ENCODE measurements around the gene INA. TPM values are rescaled to one million over a fixed set of nuclear protein-coding genes. Genes with fewer than 3 reads are reported as not detected.
A peak's percentile ranks its signal among the peaks of the same experiment; 100 is the strongest.

INA gene
- total and polyA plus RNA-seq, 8 donors = 0.08 to 0.47 (median 0.35) TPM

DNA sequence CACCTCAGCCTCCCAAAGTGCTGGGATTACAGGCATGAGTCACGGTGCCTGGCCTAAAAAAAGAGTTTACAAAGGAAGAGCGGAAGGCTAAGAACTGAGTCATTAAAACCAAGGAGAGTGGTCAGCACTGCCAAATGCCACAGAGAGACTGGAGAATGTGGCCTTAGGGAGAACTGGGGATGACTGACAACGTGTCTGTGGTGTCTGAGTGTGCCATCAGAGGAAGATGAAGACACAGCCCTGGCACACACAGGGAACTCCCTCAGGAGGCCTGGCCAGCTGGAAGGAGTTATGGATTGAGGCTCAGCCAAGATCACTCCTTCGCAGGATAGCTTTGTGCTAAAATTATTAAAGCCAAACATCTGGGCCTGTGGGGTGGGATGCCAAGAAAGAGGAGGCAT, 3.9 kb upstream of the INA start:
- no peaks in the 10 kb centered on the region for H3K9me3 ChIP-seq

DNA sequence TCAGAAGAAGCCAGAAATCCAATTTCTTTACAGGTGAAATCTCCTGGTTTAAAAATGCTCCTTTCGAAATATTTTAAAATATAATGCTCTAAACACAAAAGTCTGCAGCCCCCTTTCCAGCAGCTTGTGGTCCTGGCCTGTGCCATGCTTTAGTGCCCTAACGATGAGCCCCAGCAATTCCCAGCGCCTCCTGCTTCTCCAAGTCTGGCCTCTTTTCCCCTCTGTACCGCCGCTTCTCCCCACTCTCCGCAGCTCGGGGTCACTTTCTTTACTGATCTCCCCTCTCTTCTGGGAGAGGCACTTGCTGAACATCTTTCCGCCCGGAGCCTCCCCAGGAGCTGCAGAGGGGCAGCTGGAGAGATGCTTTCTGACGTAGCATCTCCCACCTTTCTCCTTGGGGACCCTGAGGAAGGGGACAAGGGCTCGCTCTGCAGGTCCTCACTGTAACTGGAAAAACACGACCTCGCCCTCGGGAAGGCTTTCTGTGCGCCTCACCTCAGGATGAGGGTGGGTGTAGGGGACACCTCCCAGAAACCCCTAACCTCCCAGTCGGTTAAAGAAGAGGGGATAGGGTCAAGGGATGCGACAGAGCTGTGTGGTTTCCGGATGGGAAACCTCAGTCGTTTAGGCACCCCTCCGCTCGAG, 565 bp upstream of the INA start:
- no peak for ATAC-seq
- Histone ChIP-seq H3K4me3 (no peak overlapping the region), H3K9me3 (no peaks in the 10 kb centered on the region), H3K4me1 (peaks cover 2 to 14% of the 10 kb centered on the region in 2 donors), H3K36me3 (no peaks in the 10 kb centered on the region), H3K27me3 (peaks cover 37 to 77% of the 10 kb centered on the region in 2 donors), H3K27ac (no peak overlapping the region)
- DNase-seq = no peak
- TF ChIP-seq, protein P1, sequence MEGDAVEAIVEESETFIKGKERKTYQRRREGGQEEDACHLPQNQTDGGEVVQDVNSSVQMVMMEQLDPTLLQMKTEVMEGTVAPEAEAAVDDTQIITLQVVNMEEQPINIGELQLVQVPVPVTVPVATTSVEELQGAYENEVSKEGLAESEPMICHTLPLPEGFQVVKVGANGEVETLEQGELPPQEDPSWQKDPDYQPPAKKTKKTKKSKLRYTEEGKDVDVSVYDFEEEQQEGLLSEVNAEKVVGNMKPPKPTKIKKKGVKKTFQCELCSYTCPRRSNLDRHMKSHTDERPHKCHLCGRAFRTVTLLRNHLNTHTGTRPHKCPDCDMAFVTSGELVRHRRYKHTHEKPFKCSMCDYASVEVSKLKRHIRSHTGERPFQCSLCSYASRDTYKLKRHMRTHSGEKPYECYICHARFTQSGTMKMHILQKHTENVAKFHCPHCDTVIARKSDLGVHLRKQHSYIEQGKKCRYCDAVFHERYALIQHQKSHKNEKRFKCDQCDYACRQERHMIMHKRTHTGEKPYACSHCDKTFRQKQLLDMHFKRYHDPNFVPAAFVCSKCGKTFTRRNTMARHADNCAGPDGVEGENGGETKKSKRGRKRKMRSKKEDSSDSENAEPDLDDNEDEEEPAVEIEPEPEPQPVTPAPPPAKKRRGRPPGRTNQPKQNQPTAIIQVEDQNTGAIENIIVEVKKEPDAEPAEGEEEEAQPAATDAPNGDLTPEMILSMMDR (IDR thresholded peaks at IDR 0.05) = no peak
- intact Hi-C loops (cut with DNase I) = no loop called here

More for the DNA sequence above, 3.9 kb upstream of the INA start:
- Histone ChIP-seq H3K4me1 (peaks cover 2 to 14% of the 10 kb centered on the region in 2 donors), H3K27me3 (peaks cover 22 to 69% of the 10 kb centered on the region in 2 donors), H3K4me3 (no peak overlapping the region), H3K27ac (no peak overlapping the region), H3K36me3 (no peaks in the 10 kb centered on the region)
- intact Hi-C loops (cut with DNase I) = no loop called here
- DNase-seq (no peak), ATAC-seq (peak; percentile 73)
- TF ChIP-seq, protein P1 (IDR thresholded peaks at IDR 0.05) = no peak

DNA sequence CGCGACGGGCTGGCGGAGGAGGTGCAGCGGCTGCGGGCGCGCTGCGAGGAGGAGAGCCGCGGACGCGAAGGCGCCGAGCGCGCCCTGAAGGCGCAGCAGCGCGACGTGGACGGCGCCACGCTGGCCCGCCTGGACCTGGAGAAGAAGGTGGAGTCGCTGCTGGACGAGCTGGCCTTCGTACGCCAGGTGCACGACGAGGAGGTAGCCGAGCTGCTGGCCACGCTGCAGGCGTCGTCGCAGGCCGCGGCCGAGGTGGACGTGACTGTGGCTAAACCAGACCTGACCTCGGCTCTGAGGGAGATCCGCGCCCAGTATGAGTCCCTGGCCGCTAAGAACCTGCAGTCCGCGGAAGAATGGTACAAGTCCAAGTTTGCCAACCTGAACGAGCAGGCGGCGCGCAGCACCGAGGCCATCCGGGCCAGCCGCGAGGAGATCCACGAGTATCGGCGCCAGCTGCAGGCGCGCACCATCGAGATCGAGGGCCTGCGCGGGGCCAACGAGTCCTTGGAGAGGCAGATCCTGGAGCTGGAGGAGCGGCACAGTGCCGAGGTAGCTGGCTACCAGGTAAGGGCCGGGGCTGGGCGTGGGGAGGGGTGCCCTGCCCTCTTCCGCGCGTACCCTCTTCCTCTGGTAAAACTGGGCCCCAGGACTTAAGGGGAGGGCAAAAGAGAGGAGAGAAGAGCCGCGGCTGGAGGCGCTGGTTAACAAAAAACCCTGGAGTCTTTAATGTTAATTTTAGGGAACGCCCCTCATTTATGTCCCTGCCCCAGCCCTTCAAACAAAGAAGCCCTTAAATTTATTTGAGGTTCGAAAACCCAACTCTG, 987 bp downstream of the INA start:
- Histone ChIP-seq H3K4me1 (peaks cover 2 to 14% of the 10 kb centered on the region in 2 donors), H3K27me3 (peaks cover 42 to 90% of the 10 kb centered on the region in 2 donors), H3K36me3 (no peaks in the 10 kb centered on the region), H3K4me3 (peak overlapping the region in 1 of 2 donors; percentile 4), H3K9me3 (no peaks in the 10 kb centered on the region), H3K27ac (no peak overlapping the region)
- DNase-seq (peak in 1 of 4 donors; percentile 75), ATAC-seq (no peak)
- TF ChIP-seq, protein P1 (IDR thresholded peaks at IDR 0.05) = no peak
- intact Hi-C loops (cut with DNase I) = no loop called here

- TF ChIP-seq, protein P1 (IDR thresholded peaks at IDR 0.05) = no peak
- no peaks in the 10 kb centered on the region for H3K9me3 ChIP-seq
- peaks cover 42 to 95% of the 10 kb centered on the region in 2 donors for H3K27me3 ChIP-seq
- no peak overlapping the region for H3K4me3 ChIP-seq
- intact Hi-C loops (cut with DNase I) = no loop called here
- DNase-seq (no peak), ATAC-seq (no peak)
- H3K4me1 ChIP-seq = peaks cover 2 to 14% of the 10 kb centered on the region in 2 donors
- H3K36me3 ChIP-seq = no peaks in the 10 kb centered on the region
- H3K27ac ChIP-seq = no peak overlapping the region
Observed at GRCh38 chr10:103278537-103278823, 1.5 kb downstream of the INA start.

DNA sequence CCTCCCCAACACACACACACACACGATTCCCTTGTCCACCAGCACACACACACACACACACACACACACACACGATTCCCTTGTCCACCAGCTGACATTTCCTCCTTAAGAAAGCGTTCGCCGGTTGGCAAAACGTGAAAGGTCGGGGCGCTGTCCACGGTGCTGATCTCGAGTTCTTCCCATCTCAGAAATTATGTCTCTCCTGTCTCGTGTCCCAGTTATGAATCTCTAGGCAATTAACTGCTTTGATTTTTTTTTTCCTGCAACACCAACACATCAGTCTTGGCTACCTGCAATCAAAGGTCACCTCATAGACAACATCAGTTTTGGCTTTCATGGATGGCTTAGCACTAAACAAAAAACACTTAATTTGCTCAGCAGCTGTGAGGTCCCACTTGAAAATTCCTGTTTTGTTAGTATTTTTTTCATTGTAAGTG, 1.9 kb downstream of the INA start:
- ATAC-seq = peak; percentile 51

More for the DNA sequence above, 1.9 kb downstream of the INA start:
- Histone ChIP-seq H3K4me3 (no peak overlapping the region), H3K27ac (no peak overlapping the region), H3K36me3 (no peaks in the 10 kb centered on the region), H3K9me3 (no peaks in the 10 kb centered on the region), H3K4me1 (peaks cover 2 to 14% of the 10 kb centered on the region in 2 donors), H3K27me3 (peaks cover 42 to 95% of the 10 kb centered on the region in 2 donors)
- intact Hi-C loops (cut with DNase I) = no loop called here
- TF ChIP-seq, protein P1 (IDR thresholded peaks at IDR 0.05) = no peak
- DNase-seq = peak in 3 of 4 donors; percentile 40 to 55 (median 42)
